Measurements from ENCODE around the gene PLXND1.

Gene PLXND1

GRCh38 chr3:129582799-129583198 is 23.7 kb downstream of the PLXND1 start:
- no peak for DNase-seq

GRCh38 chr3:129581623-129582022 is 24.9 kb downstream of the PLXND1 start:
- no peak for DNase-seq

GRCh38 chr3:129579991-129580390 is 26.5 kb downstream of the PLXND1 start:
- no peak for DNase-seq

GRCh38 chr3:129577925-129578786 is 28.3 kb downstream of the PLXND1 start:
- DNase-seq, result peak; percentile 65 to 74 (median 68)

GRCh38 chr3:129577366-129577765 is 29.1 kb downstream of the PLXND1 start:
- peak in 1 of 3 donors; percentile 20 for DNase-seq

- peak; percentile 42 to 45 (median 44) for DNase-seq
Measured at GRCh38 chr3:129576514-129577352, 29.7 kb downstream of the PLXND1 start.

GRCh38 chr3:129575997-129576384 is 30.5 kb downstream of the PLXND1 start:
- no peak for DNase-seq

GRCh38 chr3:129575233-129575996 is 31.1 kb downstream of the PLXND1 start:
- DNase-seq, result no peak

GRCh38 chr3:129574206-129574605 is 32.3 kb downstream of the PLXND1 start:
- DNase-seq, result no peak

- DNase-seq, result no peak
Measured at GRCh38 chr3:129573493-129573892, 33.0 kb downstream of the PLXND1 start.

- DNase-seq, result no peak
Measured at GRCh38 chr3:129572603-129573002, 33.9 kb downstream of the PLXND1 start.

- DNase-seq, result no peak
Measured at GRCh38 chr3:129571605-129572547, 34.6 kb downstream of the PLXND1 start.

- DNase-seq, result no peak
Measured at GRCh38 chr3:129569856-129570255, 36.6 kb downstream of the PLXND1 start.

GRCh38 chr3:129567939-129568338 is 38.5 kb downstream of the PLXND1 start:
- no peak for DNase-seq

GRCh38 chr3:129567176-129567705 is 39.2 kb downstream of the PLXND1 start:
- no peak for DNase-seq

- DNase-seq, result no peak
Measured at GRCh38 chr3:129565902-129566301, 40.6 kb downstream of the PLXND1 start.

- DNase-seq, result no peak
Measured at GRCh38 chr3:129564981-129565644, 41.4 kb downstream of the PLXND1 start.

GRCh38 chr3:129563850-129564535 is 42.5 kb downstream of the PLXND1 start:
- no peak for DNase-seq

GRCh38 chr3:129563332-129563731 is 43.1 kb downstream of the PLXND1 start:
- no peak for DNase-seq

GRCh38 chr3:129562803-129563202 is 43.7 kb downstream of the PLXND1 start:
- DNase-seq, result no peak

Measured in suppressor macrophage treated with lipopolysaccharide for 1 hour (primary cell).